H1 (cell line): ENCODE measurements around the gene TAS2R3. TPM values are rescaled to one million over a fixed set of nuclear protein-coding genes. Genes with fewer than 3 reads are reported as not detected.

Source experiments
- BCL11A ChIP-seq, 2 experiments: IDR thresholded peaks; one replicate each; pipeline ENCODE4 v1.6.1; 2011; ENCODE audit warnings: low read depth in 2 of 2, low read length in 2 of 2, mild to moderate bottlenecking in 2 of 2
- CTBP2 ChIP-seq: IDR thresholded peaks from 2 replicates; pipeline ENCODE4 v1.7.0; 2011; ENCODE audit warnings: borderline replicate concordance, mild to moderate bottlenecking, moderate library complexity, mixed read lengths, low read length; ENCODE audit not compliant: insufficient read depth, insufficient read length
- GTF2F1 ChIP-seq: IDR thresholded peaks from 2 replicates; pipeline ENCODE4 v1.6.1; 2012; ENCODE audit warnings: low read depth, low read length, improper control_type of control experiment, borderline replicate concordance
- POLR2AphosphoS5 ChIP-seq: IDR thresholded peaks from 2 replicates; pipeline ENCODE4 v1.6.1; 2011; ENCODE audit warnings: low read depth, low read length
- RFX5 ChIP-seq: IDR thresholded peaks from 2 replicates; pipeline ENCODE4 v1.6.1; 2011; ENCODE audit warnings: low read depth, low read length, improper control_type of control experiment, borderline replicate concordance
- SIN3A ChIP-seq, 2 experiments: IDR thresholded peaks in 1 of 2; conservative IDR thresholded peaks in 1 of 2; 2 replicates each; pipeline ENCODE4 v1.6.1; 2011 to 2012; ENCODE audit warnings: low read length in 2 of 2, improper control_type of control experiment in 1 of 2, low read depth in 1 of 2, mild to moderate bottlenecking in 1 of 2
- SIRT6 ChIP-seq: IDR thresholded peaks from one replicate; pipeline ENCODE4 v1.7.1; 2012; ENCODE audit warnings: low read length, inconsistent platforms
- SP4 ChIP-seq: IDR thresholded peaks from 2 replicates; pipeline ENCODE4 v1.6.1; 2012; ENCODE audit warnings: low read length, inconsistent platforms
- USF2 ChIP-seq: IDR thresholded peaks from 2 replicates; pipeline ENCODE4 v1.6.1; 2011; ENCODE audit warnings: low read length, improper control_type of control experiment
- ZNF274 ChIP-seq: IDR thresholded peaks from 2 replicates; pipeline ENCODE4 v1.7.0; 2012; ENCODE audit warnings: low read length, borderline replicate concordance; ENCODE audit errors: extremely low read depth
- polyA plus RNA-seq, 7 experiments: library from polyadenylated mRNA; depleted of rRNA in 3 of 7; stranded (reverse) in 5 of 7; unstranded in 2 of 7; fragments of >200 nt in 5 of 7; fragments of 200-250 nt in 2 of 7; gene quantifications; 1 replicate in 5 of 7; 2 replicates in 1 of 7; 4 replicates in 1 of 7; pipeline versions ENCODE4 v1.2.1 to v1.2.3, GENCODE V29; 2011 to 2013; ENCODE audit warnings: missing spikeins in 2 of 7, mixed read lengths in 2 of 7
- total RNA-seq: library from RNA; stranded (reverse); fragmentation: NEBNext Ultra II Directional; extraction: Animal tissue kit (Norgen Biotek cat#: 25700); gene quantifications from 2 replicates; pipeline ENCODE4 v1.2.1, GENCODE V29; 2021

The TAS2R3 gene
- total and polyA plus RNA-seq, 2 of the 8 experiments (the other 6 are each of a cell fraction or from before 2014, with no cell fraction given), result 0.48 to 0.99 TPM

GRCh38 chr7:141763797-141764196 lies at the start of gene TAS2R3 (continued):
- TF ChIP-seq GTF2F1, result no peak
- TF ChIP-seq POLR2AphosphoS5, result no peak
- TF ChIP-seq BCL11A (IDR thresholded peaks at IDR 0.05; ENCODE audit: low read depth in 2 of 2, low read length in 2 of 2), result no peak
- TF ChIP-seq CTBP2, result no peak
- no peak for TF ChIP-seq SP4
- TF ChIP-seq USF2, result no peak
- TF ChIP-seq ZNF274, result no peak
- no peak for TF ChIP-seq SIRT6
- no peak for TF ChIP-seq SIN3A (conservative IDR thresholded peaks at IDR 0.05 in 1 of 2, IDR thresholded peaks at IDR 0.05 in 1 of 2; ENCODE audit: low read depth in 1 of 2, low read length in 2 of 2)
- TF ChIP-seq RFX5, result no peak
